ENCODE data around the gene HRH1. TPM values are rescaled to one million over a fixed set of nuclear protein-coding genes. Genes with fewer than 3 reads are reported as not detected.
"Not testable (repeated sequence)": the region's sequence is repeated elsewhere in the genome, so short reads cannot be mapped to it uniquely, and the experiment has no call there.

The HRH1 gene
- total RNA-seq: 10 to 100 TPM; 19.3 to 21.3 TPM
- 10 to 100 TPM; 10.4 to 10.9 TPM for polyA plus RNA-seq (ENCODE audit: insufficient read length in 2 of 2)
- long read RNA-seq, donor 1, full-length matches to known transcripts: 4 of 11 reads
- long read RNA-seq, donor 1, partial matches to known transcripts: 7 of 11 reads
- long read RNA-seq, donor 1, other reads (novel, unspliced or antisense): 0 of 11 reads
- long read RNA-seq, donor 2: 0 reads
- long read RNA-seq, donor 3: 0 reads
- long read RNA-seq, donor 4, full-length matches to known transcripts: 1 of 1 reads
- long read RNA-seq, donor 4, partial matches to known transcripts: 0 of 1 reads
- long read RNA-seq, donor 4, other reads (novel, unspliced or antisense): 0 of 1 reads

GRCh38 chr3:11154036-11154952, at the start of gene HRH1:
TSS of gene HRH1 (plus strand) at chr3:11154493. CDS start at chr3:11259038, 104,545 bp downstream.
- Histone ChIP-seq H3K9me3 (ENCODE audit: control insufficient read depth, insufficient read depth, low read length) (no peaks in the 10 kb centered on the region), H3K4me3 (ENCODE audit: low read depth, low read length) (peak within 1 kb of the TSS; percentile 52), H3K27ac (ENCODE audit: low read depth, low read length) (peak within 1 kb of the TSS; percentile 70), H3K36me3 (ENCODE audit: control insufficient read depth, insufficient read depth, low read length) (no peaks in the 10 kb centered on the region), H3K27me3 (ENCODE audit: control insufficient read depth, insufficient read depth, low read length) (peaks cover 9% of the 10 kb centered on the region), H3K4me1 (ENCODE audit: control insufficient read depth, insufficient read depth, low read length) (peaks cover 31% of the 10 kb centered on the region)
- WGBS (ENCODE audit: insufficient coverage): under 1% methylated on average over 83 of the region's 98 CpGs
- DNase-seq (ENCODE audit: low read depth in 4 of 6, low spot score in 6 of 6): peak in 2 of 6 donors; percentile 47 to 49

GRCh38 chr3:11113316-11113715, 41.0 kb upstream of the HRH1 start:
- WGBS (ENCODE audit: insufficient coverage): no CpG with 5 or more reads among the region's 2 CpGs
- not testable (repeated sequence) for H3K27ac ChIP-seq (ENCODE audit: low read depth, low read length); H3K27me3 ChIP-seq (ENCODE audit: control insufficient read depth, insufficient read depth, low read length); H3K4me1 ChIP-seq (ENCODE audit: control insufficient read depth, insufficient read depth, low read length); H3K36me3 ChIP-seq (ENCODE audit: control insufficient read depth, insufficient read depth, low read length); H3K9me3 ChIP-seq (ENCODE audit: control insufficient read depth, insufficient read depth, low read length); H3K4me3 ChIP-seq (ENCODE audit: low read depth, low read length); DNase-seq (ENCODE audit: low read depth in 4 of 6, low spot score in 6 of 6)

GRCh38 chr3:11115548-11115947, 38.7 kb upstream of the HRH1 start:
- H3K27ac ChIP-seq (ENCODE audit: low read depth, low read length): no peak overlapping the region
- whole genome bisulfite sequencing (ENCODE audit: insufficient coverage): 82% methylated on average over 3 of the region's 3 CpGs

GRCh38 chr3:11116336-11117059, 37.8 kb upstream of the HRH1 start:
- no peaks in the 10 kb centered on the region for H3K27me3 ChIP-seq (ENCODE audit: control insufficient read depth, insufficient read depth, low read length)
- H3K36me3 ChIP-seq (ENCODE audit: control insufficient read depth, insufficient read depth, low read length): no peaks in the 10 kb centered on the region
- peaks cover 2% of the 10 kb centered on the region for H3K9me3 ChIP-seq (ENCODE audit: control insufficient read depth, insufficient read depth, low read length)
- WGBS (ENCODE audit: insufficient coverage): 97% methylated on average over 8 of the region's 8 CpGs
- H3K4me1 ChIP-seq (ENCODE audit: control insufficient read depth, insufficient read depth, low read length): no peaks in the 10 kb centered on the region
- DNase-seq (ENCODE audit: low read depth in 4 of 6, low spot score in 6 of 6): no peak
- H3K27ac ChIP-seq (ENCODE audit: low read depth, low read length): no peak overlapping the region
- no peak overlapping the region for H3K4me3 ChIP-seq (ENCODE audit: low read depth, low read length)

More at GRCh38 chr3:11115548-11115947, 38.7 kb upstream of the HRH1 start:
- no peaks in the 10 kb centered on the region for H3K27me3 ChIP-seq (ENCODE audit: control insufficient read depth, insufficient read depth, low read length)
- H3K36me3 ChIP-seq (ENCODE audit: control insufficient read depth, insufficient read depth, low read length): no peaks in the 10 kb centered on the region
- no peak overlapping the region for H3K4me3 ChIP-seq (ENCODE audit: low read depth, low read length)
- no peaks in the 10 kb centered on the region for H3K4me1 ChIP-seq (ENCODE audit: control insufficient read depth, insufficient read depth, low read length)
- H3K9me3 ChIP-seq (ENCODE audit: control insufficient read depth, insufficient read depth, low read length): peaks cover 2% of the 10 kb centered on the region
- DNase-seq (ENCODE audit: low read depth in 4 of 6, low spot score in 6 of 6): no peak

GRCh38 chr3:11117591-11117990, 36.7 kb upstream of the HRH1 start:
- no peaks in the 10 kb centered on the region for H3K27me3 ChIP-seq (ENCODE audit: control insufficient read depth, insufficient read depth, low read length)
- DNase-seq (ENCODE audit: low read depth in 4 of 6, low spot score in 6 of 6): no peak
- no peaks in the 10 kb centered on the region for H3K4me1 ChIP-seq (ENCODE audit: control insufficient read depth, insufficient read depth, low read length)
- H3K36me3 ChIP-seq (ENCODE audit: control insufficient read depth, insufficient read depth, low read length): no peaks in the 10 kb centered on the region
- 86% methylated on average over 10 of the region's 10 CpGs for WGBS (ENCODE audit: insufficient coverage)
- no peak overlapping the region for H3K4me3 ChIP-seq (ENCODE audit: low read depth, low read length)
- H3K9me3 ChIP-seq (ENCODE audit: control insufficient read depth, insufficient read depth, low read length): peaks cover 2% of the 10 kb centered on the region
- no peak overlapping the region for H3K27ac ChIP-seq (ENCODE audit: low read depth, low read length)

GRCh38 chr3:11118181-11118682, 36.1 kb upstream of the HRH1 start:
- Histone ChIP-seq H3K9me3 (ENCODE audit: control insufficient read depth, insufficient read depth, low read length) (peaks cover 5% of the 10 kb centered on the region), H3K27me3 (ENCODE audit: control insufficient read depth, insufficient read depth, low read length) (no peaks in the 10 kb centered on the region), H3K4me3 (ENCODE audit: low read depth, low read length) (no peak overlapping the region), H3K4me1 (ENCODE audit: control insufficient read depth, insufficient read depth, low read length) (no peaks in the 10 kb centered on the region), H3K27ac (ENCODE audit: low read depth, low read length) (no peak overlapping the region), H3K36me3 (ENCODE audit: control insufficient read depth, insufficient read depth, low read length) (no peaks in the 10 kb centered on the region)
- 66% methylated on average over 8 of the region's 8 CpGs for WGBS (ENCODE audit: insufficient coverage)
- no peak for DNase-seq (ENCODE audit: low read depth in 4 of 6, low spot score in 6 of 6)

- no peaks in the 10 kb centered on the region for H3K27me3 ChIP-seq (ENCODE audit: control insufficient read depth, insufficient read depth, low read length)
- WGBS (ENCODE audit: insufficient coverage): 62% methylated on average over 8 of the region's 10 CpGs
- H3K27ac ChIP-seq (ENCODE audit: low read depth, low read length): no peak overlapping the region
- peaks cover 5% of the 10 kb centered on the region for H3K9me3 ChIP-seq (ENCODE audit: control insufficient read depth, insufficient read depth, low read length)
- no peaks in the 10 kb centered on the region for H3K4me1 ChIP-seq (ENCODE audit: control insufficient read depth, insufficient read depth, low read length)
- no peak overlapping the region for H3K4me3 ChIP-seq (ENCODE audit: low read depth, low read length)
- DNase-seq (ENCODE audit: low read depth in 4 of 6, low spot score in 6 of 6): no peak
- no peaks in the 10 kb centered on the region for H3K36me3 ChIP-seq (ENCODE audit: control insufficient read depth, insufficient read depth, low read length)
Observed at GRCh38 chr3:11120091-11120805, 34.0 kb upstream of the HRH1 start.

GRCh38 chr3:11126653-11127052, 27.6 kb upstream of the HRH1 start:
- 92% methylated on average over 10 of the region's 10 CpGs for WGBS (ENCODE audit: insufficient coverage)
- no peak overlapping the region for H3K4me3 ChIP-seq (ENCODE audit: low read depth, low read length)
- H3K27ac ChIP-seq (ENCODE audit: low read depth, low read length): no peak overlapping the region
- H3K4me1 ChIP-seq (ENCODE audit: control insufficient read depth, insufficient read depth, low read length): peaks cover 3% of the 10 kb centered on the region
- H3K9me3 ChIP-seq (ENCODE audit: control insufficient read depth, insufficient read depth, low read length): peaks cover 5% of the 10 kb centered on the region
- H3K36me3 ChIP-seq (ENCODE audit: control insufficient read depth, insufficient read depth, low read length): no peaks in the 10 kb centered on the region
- H3K27me3 ChIP-seq (ENCODE audit: control insufficient read depth, insufficient read depth, low read length): no peaks in the 10 kb centered on the region
- no peak for DNase-seq (ENCODE audit: low read depth in 4 of 6, low spot score in 6 of 6)
